Prostate gland (tissue), 2 donors: Measurements from ENCODE around the gene GPAM. TPM values are rescaled to one million over a fixed set of nuclear protein-coding genes. Genes with fewer than 3 reads are reported as not detected.

Experiments used
- DNase-seq: peaks from one replicate; pipeline ENCODE4 v3.0.0-alpha.2; 2019; ENCODE audit warnings: low spot score
- H3K27ac ChIP-seq, 2 donors: fragments of 200-600 bp; sonication (generic); 2 replicates each; pipeline ENCODE4 v1.5.1; 2017 to 2019
- H3K27me3 ChIP-seq: fragments of 200-600 bp; sonication (generic); replicated peaks from 2 replicates; pipeline ENCODE4 v1.5.1; 2019; ENCODE audit not compliant: insufficient read depth
- H3K36me3 ChIP-seq, 2 donors: fragments of 200-600 bp; sonication (generic); 1 replicate in 1 of 2; 2 replicates in 1 of 2; pipeline versions ENCODE4 v1.5.1 to v1.8.1; 2017 to 2019
- H3K4me1 ChIP-seq: fragments of 200-600 bp; sonication (generic); replicated peaks from 2 replicates; pipeline ENCODE4 v1.5.1; 2019
- H3K4me3 ChIP-seq, 2 donors: fragments of 200-600 bp; sonication (generic); 2 replicates each; pipeline ENCODE4 v1.5.1; 2017 to 2019
- H3K9me3 ChIP-seq: fragments of 200-600 bp; sonication (generic); 2 replicates; pipeline ENCODE4 v1.5.1; 2017
- POLR2A ChIP-seq: fragments of 450-650 bp; IDR thresholded peaks from one replicate; pipeline ENCODE4 v1.6.1; 2016; ENCODE audit warnings: antibody characterized with exemption, mild to moderate bottlenecking
- POLR2AphosphoS5 ChIP-seq: sonication (generic); formaldehyde crosslinking; IDR thresholded peaks from one replicate; pipeline ENCODE4 v1.6.1; 2017; ENCODE audit warnings: antibody characterized with exemption
- WGBS: methylation state at CpG from one replicate; pipeline ENCODE4 v1.1.5; 2018; 5-methylcytosine and 5-hydroxymethylcytosine counted together
- intact Hi-C: fragments of 100-400 bp; cut with DNase I; formaldehyde crosslinking; loops from one replicate; pipeline ENCODE4 v1.14.2; 2022
- total RNA-seq, 2 donors: library from RNA; depleted of rRNA; stranded (reverse); fragments of >200 nt; gene quantifications; one replicate each; pipeline ENCODE4 v1.1.0, GENCODE V29; 2016
- TF ChIP-seq, protein P1 (sequence below), 4 experiments: fragments of 200-600 bp in 2 of 4; fragments of 450-650 bp in 2 of 4; sonication (generic) in 2 of 4; IDR thresholded peaks; 1 replicate in 3 of 4; 2 replicates in 1 of 4; pipeline ENCODE4 v1.5.1; 2016 to 2019; ENCODE audit warnings: antibody characterized with exemption in 4 of 4, mild to moderate bottlenecking in 2 of 4, moderate library complexity in 2 of 4

The GPAM gene
- total RNA-seq, 2 donors from 2014 or later, result 4.2 to 14.9 TPM

DNA sequence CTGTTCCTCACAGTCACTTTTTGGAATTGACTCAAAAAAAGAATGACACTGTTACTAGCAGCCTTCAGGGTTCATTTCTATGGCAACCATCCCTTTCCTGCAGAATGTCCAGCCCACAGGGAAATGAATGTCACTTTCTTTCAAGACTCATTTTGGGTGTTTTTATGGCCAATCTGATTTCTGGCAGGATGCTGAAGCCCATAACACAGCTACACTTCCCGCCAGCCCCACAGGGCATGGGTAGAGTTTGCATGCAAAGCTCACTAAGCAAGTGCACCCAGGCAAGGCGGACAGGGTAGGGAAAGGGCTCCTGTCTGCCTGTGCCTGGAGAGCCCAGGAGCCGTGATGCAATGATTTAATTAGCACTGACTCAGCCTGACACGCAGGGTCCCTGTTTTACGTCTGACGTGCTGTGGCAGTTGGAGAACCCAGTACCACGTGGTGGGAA is 26.1 kb upstream of the GPAM start:
- H3K36me3 ChIP-seq, result no peaks in the 10 kb centered on the region
- no peak overlapping the region for H3K4me3 ChIP-seq
- H3K27ac ChIP-seq, result no peak overlapping the region
- no peaks in the 10 kb centered on the region for H3K27me3 ChIP-seq
- H3K4me1 ChIP-seq, result no peaks in the 10 kb centered on the region
- TF ChIP-seq, protein P1, sequence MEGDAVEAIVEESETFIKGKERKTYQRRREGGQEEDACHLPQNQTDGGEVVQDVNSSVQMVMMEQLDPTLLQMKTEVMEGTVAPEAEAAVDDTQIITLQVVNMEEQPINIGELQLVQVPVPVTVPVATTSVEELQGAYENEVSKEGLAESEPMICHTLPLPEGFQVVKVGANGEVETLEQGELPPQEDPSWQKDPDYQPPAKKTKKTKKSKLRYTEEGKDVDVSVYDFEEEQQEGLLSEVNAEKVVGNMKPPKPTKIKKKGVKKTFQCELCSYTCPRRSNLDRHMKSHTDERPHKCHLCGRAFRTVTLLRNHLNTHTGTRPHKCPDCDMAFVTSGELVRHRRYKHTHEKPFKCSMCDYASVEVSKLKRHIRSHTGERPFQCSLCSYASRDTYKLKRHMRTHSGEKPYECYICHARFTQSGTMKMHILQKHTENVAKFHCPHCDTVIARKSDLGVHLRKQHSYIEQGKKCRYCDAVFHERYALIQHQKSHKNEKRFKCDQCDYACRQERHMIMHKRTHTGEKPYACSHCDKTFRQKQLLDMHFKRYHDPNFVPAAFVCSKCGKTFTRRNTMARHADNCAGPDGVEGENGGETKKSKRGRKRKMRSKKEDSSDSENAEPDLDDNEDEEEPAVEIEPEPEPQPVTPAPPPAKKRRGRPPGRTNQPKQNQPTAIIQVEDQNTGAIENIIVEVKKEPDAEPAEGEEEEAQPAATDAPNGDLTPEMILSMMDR (IDR thresholded peaks at IDR 0.05), result no peak
- TF ChIP-seq POLR2A (no peak), POLR2AphosphoS5 (no peak)
- 41% methylated on average over 7 of the region's 7 CpGs for WGBS
- no peak for DNase-seq
- H3K9me3 ChIP-seq, result no peaks in the 10 kb centered on the region
- intact Hi-C loops, result no loop called here

DNA sequence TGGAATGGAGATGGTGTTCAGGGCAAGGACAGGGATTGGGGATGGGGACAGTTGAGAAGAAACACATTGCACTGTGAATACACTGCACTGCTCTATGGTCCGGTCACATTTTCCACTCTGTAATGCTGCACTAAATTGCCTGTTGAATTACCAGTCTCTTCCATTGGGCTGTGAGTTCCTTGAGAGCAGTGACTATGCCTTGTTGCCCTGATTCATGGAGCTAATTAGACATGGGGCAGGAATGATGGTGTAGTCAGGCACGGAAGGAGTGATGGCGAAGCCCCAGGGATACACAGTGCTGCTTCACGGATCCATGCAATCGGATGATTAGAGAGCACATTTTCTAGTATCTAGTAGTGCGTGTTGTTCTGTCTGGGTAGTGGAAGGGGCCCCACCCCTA is 25.4 kb upstream of the GPAM start:
- H3K4me1 ChIP-seq, result no peaks in the 10 kb centered on the region
- DNase-seq, result no peak
- no peak overlapping the region for H3K27ac ChIP-seq
- no peak for TF ChIP-seq POLR2AphosphoS5
- no peak for TF ChIP-seq POLR2A
- TF ChIP-seq, protein P1 (IDR thresholded peaks at IDR 0.05), result no peak
- no peak overlapping the region for H3K4me3 ChIP-seq
- 82% methylated on average over 6 of the region's 6 CpGs for WGBS
- H3K36me3 ChIP-seq, result no peaks in the 10 kb centered on the region
- no peaks in the 10 kb centered on the region for H3K27me3 ChIP-seq
- intact Hi-C loops, result no loop called here
- no peaks in the 10 kb centered on the region for H3K9me3 ChIP-seq

DNA sequence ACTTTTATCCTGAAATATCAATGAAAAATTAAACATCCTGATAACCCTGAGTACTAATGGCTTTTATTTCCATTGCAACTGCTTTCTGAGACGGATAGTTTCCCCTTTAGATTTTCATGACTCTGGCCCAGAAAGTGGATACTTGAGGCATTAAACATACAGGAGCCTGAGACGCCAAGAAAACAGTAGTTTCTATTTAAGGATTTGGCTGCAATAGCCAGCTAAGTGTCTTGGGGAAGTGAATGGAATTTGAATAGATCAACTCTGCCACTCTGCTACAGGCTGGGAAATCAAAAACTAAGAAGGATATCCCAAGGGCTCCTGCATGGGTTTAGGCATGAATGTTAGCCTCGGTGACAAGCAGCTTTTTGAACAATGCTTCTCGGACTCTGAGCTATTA is 24.7 kb upstream of the GPAM start:
- DNase-seq, result no peak
- H3K4me1 ChIP-seq, result no peaks in the 10 kb centered on the region
- 60% methylated on average over 4 of the region's 4 CpGs for WGBS
- no peak overlapping the region for H3K27ac ChIP-seq
- H3K4me3 ChIP-seq, result no peak overlapping the region
- TF ChIP-seq POLR2A (no peak), POLR2AphosphoS5 (no peak)
- TF ChIP-seq, protein P1 (IDR thresholded peaks at IDR 0.05), result no peak
- intact Hi-C loops, result no loop called here
- no peaks in the 10 kb centered on the region for H3K27me3 ChIP-seq
- no peaks in the 10 kb centered on the region for H3K9me3 ChIP-seq
- no peaks in the 10 kb centered on the region for H3K36me3 ChIP-seq

DNA sequence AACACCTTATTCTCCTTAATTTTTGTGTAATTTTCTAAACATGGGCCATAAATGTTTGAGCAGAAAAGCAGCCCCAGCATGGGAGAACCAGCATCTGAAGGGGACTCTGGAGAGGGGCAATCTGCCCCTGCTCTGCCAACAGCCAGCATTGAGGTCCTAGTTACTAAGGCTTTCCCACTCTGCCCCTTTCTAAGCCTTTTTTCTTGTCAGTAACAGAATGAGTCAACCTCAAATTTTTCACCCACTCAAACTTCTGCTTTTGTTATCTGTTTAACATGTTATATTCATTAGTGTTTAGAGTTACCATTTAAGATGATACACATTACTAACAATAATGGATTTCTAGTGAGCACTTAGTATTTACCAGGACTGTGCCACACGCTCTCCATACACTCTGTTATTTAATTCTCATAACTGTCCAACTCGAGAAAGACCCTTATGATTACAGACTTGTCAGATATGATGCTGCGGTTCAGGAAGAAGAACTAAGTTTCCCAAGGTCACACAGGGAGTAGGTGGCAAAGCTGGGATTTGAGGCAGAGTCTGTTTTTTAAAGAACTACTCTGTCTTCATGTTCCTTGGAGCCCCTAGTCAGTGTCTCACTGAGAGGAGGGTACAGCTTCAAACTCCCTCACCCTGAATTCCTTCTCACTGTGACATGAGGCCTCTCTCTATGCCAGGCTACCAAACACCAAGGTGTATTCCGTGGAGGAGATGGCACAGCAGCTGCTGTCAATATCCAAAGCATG is 19.9 kb upstream of the GPAM start:
- WGBS, result 69% methylated on average over 4 of the region's 4 CpGs
- TF ChIP-seq POLR2AphosphoS5 (no peak), POLR2A (no peak)
- TF ChIP-seq, protein P1 (IDR thresholded peaks at IDR 0.05), result no peak
- H3K4me3 ChIP-seq, result no peak overlapping the region
- H3K9me3 ChIP-seq, result no peaks in the 10 kb centered on the region
- DNase-seq, result no peak
- intact Hi-C loops, result no loop called here
- no peaks in the 10 kb centered on the region for H3K36me3 ChIP-seq
- H3K4me1 ChIP-seq, result no peaks in the 10 kb centered on the region
- H3K27me3 ChIP-seq, result no peaks in the 10 kb centered on the region
- no peak overlapping the region for H3K27ac ChIP-seq

DNA sequence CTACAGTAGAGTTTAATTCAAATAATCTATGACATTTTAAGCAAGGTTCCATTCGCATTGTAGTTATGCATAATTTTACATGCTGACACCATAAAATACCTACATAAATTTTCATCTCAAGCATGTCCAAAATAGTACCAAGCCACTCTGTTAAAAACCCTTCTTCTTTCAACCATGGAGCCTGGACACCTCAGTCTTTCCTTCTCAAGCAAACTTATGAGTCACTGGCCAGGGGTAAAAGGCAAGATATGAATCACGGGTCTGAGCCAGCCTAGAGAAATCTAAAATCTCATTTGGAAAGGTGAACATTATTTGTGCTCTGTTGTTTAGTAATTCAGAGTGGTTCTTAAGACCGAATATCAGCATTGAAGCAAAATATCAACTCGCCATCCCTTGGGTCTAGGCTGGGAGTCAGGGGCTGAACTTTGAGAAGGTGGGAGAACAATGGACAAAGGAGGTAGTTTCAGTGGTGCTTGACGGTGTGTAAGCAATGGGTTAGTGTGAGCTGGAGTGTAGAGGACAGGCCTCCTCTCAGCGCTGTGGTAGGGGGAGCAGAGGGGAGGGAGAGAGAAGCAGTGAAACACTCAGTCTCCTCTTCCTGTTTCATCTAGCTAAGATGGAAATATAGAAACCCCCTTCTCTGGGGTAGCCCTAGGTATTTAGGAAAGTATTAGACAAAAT is 19.1 kb upstream of the GPAM start:
- H3K4me3 ChIP-seq, result no peak overlapping the region
- no peaks in the 10 kb centered on the region for H3K4me1 ChIP-seq
- TF ChIP-seq POLR2AphosphoS5 (no peak), POLR2A (no peak)
- TF ChIP-seq, protein P1 (IDR thresholded peaks at IDR 0.05), result no peak
- no peak overlapping the region for H3K27ac ChIP-seq
- H3K9me3 ChIP-seq, result no peaks in the 10 kb centered on the region
- no peaks in the 10 kb centered on the region for H3K36me3 ChIP-seq
- intact Hi-C loops, result no loop called here
- DNase-seq, result no peak
- 78% methylated on average over 6 of the region's 6 CpGs for WGBS
- no peaks in the 10 kb centered on the region for H3K27me3 ChIP-seq
